Suprapubic skin (tissue), 4 donors: ENCODE results near the gene UQCC5.

ENCODE experiments used
- POLR2A ChIP-seq, 2 donors: fragments of 450-650 bp; IDR thresholded peaks; one replicate each; pipeline ENCODE4 v1.6.1; 2017; ENCODE audit warnings: antibody characterized with exemption in 2 of 2, mild to moderate bottlenecking in 2 of 2, moderate library complexity in 2 of 2
- POLR2AphosphoS5 ChIP-seq, 3 donors: sonication (generic); formaldehyde crosslinking; IDR thresholded peaks; one replicate each; pipeline ENCODE4 v1.6.1; 2017; ENCODE audit warnings: antibody characterized with exemption in 3 of 3
- TF ChIP-seq, protein P1 (sequence below), 2 donors: fragments of 200-600 bp in 1 of 2; fragments of 450-650 bp in 1 of 2; sonication (generic) in 1 of 2; IDR thresholded peaks; one replicate each; pipeline ENCODE4 v1.5.1; 2016 to 2019; ENCODE audit warnings: antibody characterized with exemption in 2 of 2, mild to moderate bottlenecking in 1 of 2, moderate library complexity in 1 of 2

DNA sequence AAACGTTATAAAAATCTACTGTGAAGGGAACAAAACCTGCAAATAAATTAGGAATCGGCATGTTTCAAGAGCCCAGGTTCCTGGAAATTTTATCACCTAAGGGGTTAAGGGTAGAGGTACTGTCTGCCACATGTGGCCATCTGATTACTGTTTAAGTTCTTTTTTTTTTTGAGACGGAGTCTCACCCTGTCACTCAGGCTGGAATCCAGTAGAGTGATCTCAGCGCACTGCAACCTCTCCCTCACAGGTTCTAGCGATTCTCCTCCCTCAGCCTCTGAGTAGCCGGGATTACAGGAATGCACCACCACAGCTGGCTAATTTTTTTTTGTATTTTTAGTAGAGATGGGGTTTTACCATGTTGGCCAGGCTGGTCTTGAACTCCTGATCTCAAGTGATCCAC is 35.8 kb downstream of the UQCC5 start:
- TF ChIP-seq POLR2A (IDR thresholded peaks at IDR 0.05) (no peak), POLR2AphosphoS5 (IDR thresholded peaks at IDR 0.05) (no peak)
- TF ChIP-seq, protein P1, sequence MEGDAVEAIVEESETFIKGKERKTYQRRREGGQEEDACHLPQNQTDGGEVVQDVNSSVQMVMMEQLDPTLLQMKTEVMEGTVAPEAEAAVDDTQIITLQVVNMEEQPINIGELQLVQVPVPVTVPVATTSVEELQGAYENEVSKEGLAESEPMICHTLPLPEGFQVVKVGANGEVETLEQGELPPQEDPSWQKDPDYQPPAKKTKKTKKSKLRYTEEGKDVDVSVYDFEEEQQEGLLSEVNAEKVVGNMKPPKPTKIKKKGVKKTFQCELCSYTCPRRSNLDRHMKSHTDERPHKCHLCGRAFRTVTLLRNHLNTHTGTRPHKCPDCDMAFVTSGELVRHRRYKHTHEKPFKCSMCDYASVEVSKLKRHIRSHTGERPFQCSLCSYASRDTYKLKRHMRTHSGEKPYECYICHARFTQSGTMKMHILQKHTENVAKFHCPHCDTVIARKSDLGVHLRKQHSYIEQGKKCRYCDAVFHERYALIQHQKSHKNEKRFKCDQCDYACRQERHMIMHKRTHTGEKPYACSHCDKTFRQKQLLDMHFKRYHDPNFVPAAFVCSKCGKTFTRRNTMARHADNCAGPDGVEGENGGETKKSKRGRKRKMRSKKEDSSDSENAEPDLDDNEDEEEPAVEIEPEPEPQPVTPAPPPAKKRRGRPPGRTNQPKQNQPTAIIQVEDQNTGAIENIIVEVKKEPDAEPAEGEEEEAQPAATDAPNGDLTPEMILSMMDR (IDR thresholded peaks at IDR 0.05) = no peak
